ENCODE data around the gene NEMP2.

Gene NEMP2, protein sequence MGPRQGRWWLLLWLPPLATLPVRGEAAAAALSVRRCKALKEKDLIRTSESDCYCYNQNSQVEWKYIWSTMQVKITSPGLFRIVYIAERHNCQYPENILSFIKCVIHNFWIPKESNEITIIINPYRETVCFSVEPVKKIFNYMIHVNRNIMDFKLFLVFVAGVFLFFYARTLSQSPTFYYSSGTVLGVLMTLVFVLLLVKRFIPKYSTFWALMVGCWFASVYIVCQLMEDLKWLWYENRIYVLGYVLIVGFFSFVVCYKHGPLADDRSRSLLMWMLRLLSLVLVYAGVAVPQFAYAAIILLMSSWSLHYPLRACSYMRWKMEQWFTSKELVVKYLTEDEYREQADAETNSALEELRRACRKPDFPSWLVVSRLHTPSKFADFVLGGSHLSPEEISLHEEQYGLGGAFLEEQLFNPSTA

DNA sequence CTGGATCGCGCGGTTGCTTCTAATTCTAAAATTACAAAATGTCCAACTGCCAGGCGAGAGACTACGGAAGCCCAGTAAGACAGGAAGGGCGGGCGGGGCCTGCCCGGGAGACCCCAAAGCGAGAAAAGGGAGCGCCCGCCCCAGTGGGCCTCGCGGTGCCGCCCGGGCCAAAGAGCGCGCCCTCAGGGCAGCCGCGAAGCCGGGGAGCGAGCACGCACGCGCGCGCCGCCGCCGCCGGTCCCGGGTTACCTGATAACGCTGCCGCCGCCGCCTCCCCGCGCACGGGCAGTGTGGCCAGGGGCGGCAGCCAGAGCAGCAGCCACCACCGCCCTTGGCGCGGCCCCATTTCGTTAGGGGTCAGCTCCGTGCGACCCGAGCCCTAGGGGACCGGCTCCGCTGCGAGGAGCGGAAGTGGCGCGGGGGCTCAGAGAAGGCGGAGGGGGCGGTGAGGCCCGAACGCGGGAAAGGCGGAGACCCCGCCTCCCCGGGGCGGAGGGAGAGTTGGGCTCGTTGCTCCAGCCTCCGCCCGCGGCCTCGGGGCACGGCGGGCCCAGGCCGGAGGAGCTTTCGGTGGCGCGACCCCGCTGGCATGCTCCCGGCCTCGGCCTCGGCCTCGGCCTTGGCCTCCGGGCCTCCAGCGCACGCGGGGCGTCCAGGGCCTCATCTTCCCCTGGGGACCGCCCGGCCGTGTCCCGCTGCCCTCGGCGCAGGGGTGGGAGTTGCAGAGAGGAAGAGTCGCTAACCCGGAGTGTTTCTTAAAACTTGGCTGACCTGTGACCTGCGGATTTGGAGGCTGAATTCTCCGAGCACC, at the start of gene NEMP2:
Gene NEMP2 (minus strand): TSS at position 413 of the 811 bp plus-strand sequence. CDS start 67 bp downstream, at position 346.
- DNase-seq (ENCODE audit: low spot score) = peak; percentile 70

DNA sequence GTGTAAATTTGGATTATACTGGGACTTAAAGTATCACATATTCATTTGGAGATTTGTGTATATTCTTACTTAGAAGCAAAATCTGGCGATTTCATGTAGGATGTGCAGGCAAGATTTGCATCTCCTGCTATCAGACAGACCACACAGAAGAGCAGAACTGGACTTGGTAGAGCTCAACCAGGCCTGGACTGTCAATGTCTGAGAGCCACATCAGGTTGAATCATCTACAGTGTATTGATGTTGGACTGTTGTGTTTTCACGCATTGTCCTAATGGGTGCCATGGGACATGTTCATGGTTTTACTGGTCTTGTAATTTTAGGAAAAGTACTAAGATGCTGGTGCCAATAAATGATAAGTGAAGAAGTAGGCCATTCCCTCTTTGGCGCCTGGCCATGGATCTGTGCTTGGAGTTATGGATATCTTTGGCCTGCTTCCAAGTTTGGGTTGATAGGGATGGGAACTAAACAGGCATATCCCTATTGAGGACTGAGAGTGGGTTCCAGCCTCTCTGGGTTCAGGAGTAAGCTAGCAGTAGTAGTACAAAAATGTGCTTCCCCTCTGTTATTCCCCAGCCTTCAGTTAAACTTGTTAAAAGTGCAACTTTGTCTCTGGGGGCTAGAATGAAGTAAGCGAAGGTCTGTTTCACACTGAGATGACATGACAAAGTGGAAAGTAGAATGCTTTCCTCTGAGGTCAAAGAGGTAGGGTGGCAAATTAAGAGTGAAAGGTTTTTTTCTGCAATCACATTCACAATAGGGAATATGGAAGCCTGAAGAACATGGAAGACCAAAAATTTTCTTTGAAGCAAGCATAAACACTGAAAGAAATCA, 49.2 kb upstream of the NEMP2 start:
- no peak for DNase-seq (ENCODE audit: low spot score)

GRCh38 chr2:190582736-190583506, 48.4 kb upstream of the NEMP2 start:
- no peak for DNase-seq (ENCODE audit: low spot score)

- DNase-seq (ENCODE audit: low spot score) = no peak
Measured at GRCh38 chr2:190582019-190582418, 47.5 kb upstream of the NEMP2 start.

- no peak for DNase-seq (ENCODE audit: low spot score)
Measured at GRCh38 chr2:190579915-190580846, 45.7 kb upstream of the NEMP2 start.

GRCh38 chr2:190579058-190579410, 44.5 kb upstream of the NEMP2 start:
- DNase-seq (ENCODE audit: low spot score) = no peak

DNA sequence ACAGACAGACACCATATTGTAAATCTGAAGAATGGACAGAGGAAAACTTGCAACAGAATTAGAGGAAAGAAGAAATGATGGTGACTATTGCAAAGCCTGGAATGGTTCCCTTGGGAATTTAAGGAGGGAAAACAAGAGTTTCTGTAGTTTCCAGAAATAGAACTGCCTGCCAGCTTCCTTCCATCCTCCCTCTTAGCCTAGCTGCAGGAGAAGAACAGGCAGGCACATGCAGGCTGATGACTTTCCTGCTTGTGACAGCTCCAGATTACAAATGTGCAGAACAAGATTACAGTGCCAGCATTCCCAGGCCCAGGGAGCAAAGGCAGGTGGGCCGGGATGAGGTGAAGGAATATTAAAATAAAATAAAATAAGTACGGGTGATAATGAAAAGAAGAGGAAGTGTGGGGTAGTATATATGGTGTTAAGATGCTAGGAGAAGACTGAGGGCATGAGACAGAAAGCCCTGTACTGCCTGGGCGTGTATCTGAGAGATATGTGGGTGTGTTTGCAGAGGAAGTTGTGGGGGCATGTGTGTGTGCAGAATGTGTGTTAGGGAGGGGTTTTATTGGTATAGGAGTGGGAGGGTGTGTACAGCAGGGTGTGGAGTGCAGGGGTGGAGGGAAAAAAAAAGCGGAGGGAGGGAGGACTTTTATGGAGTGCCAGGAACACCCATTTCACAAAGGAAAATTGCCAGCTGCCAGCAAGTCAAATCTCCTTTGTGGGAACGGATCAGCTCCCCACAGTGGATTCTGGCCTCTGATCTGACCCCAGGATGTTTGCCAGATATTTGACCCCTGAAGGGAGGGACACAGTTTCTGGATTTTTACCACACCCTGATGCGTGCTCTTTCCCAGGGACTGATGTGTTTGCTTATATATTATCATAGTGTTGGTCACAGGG, 43.9 kb upstream of the NEMP2 start:
- DNase-seq (ENCODE audit: low spot score) = peak; percentile 7

DNA sequence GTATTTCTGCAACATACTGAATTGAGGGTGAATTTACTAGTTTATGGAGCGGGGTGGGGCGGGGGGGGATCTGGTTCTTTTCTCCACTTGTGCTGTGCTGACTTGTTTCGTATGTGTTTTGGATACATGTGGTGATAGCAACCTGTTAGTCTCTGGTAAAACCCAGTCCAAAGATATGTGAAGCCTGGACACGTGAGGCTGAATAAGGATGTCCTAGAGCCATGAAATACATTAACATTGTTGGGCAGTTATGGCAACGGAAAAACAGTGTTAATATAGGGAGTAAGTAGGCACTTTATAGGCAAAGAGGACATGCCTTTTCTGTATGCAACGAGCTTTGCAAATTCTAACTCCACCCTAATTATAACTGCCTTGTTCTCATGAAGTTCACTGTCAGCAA, 42.1 kb upstream of the NEMP2 start:
- DNase-seq (ENCODE audit: low spot score) = no peak

GRCh38 chr2:190575263-190575662, 40.7 kb upstream of the NEMP2 start:
- no peak for DNase-seq (ENCODE audit: low spot score)

- DNase-seq (ENCODE audit: low spot score) = no peak
Measured at GRCh38 chr2:190574169-190574568, 39.6 kb upstream of the NEMP2 start.

- no peak for DNase-seq (ENCODE audit: low spot score)
Measured at GRCh38 chr2:190572246-190572645, 37.7 kb upstream of the NEMP2 start.

- DNase-seq (ENCODE audit: low spot score) = no peak
Measured at GRCh38 chr2:190571686-190572085, 37.2 kb upstream of the NEMP2 start.

DNA sequence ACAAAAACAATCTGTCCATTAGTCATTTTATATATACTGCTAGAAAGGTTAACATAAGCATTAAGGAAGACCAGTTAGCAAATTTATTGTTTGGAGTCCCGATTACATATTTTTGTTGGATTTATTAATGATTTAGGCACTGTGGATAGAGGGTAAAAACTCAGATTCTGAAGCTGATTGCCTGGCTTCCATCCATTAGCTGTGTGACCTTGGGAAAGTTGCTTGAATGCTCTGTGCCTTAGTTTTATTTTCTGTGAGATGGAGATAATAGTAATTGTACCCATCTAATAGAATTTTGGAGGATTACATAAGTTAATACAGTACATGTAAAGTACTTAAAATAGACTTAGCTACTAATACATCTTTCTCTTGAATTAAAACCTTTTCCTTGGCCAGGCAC, 36.3 kb upstream of the NEMP2 start:
- no peak for DNase-seq (ENCODE audit: low spot score)

GRCh38 chr2:190569994-190570755, 35.7 kb upstream of the NEMP2 start:
- no peak for DNase-seq (ENCODE audit: low spot score)

DNA sequence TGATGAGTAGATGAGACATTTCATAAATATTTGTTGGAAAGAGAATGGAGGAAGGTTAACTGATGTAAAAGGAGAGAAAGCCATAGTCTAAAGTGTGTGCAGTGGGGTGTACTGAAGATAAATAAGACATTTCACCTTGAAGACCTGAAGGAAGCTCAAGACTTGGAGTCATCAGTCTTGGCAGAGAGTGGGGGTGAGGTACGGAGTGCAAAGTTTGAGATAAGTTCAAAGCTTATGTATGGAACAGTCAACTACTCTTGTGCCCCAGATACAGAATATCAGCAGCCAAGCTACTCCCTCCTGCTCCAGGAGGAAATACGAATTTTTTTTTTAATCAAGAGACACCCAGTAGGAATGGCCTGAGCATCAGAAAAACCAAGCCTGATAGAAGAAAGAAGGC, 30.3 kb upstream of the NEMP2 start:
- no peak for DNase-seq (ENCODE audit: low spot score)

- DNase-seq (ENCODE audit: low spot score) = no peak
Measured at GRCh38 chr2:190563646-190564045, 29.1 kb upstream of the NEMP2 start.

- no peak for DNase-seq (ENCODE audit: low spot score)
Measured at GRCh38 chr2:190563109-190563508, 28.6 kb upstream of the NEMP2 start.

- DNase-seq (ENCODE audit: low spot score) = no peak
Measured at GRCh38 chr2:190562121-190562520, 27.6 kb upstream of the NEMP2 start.

- no peak for DNase-seq (ENCODE audit: low spot score)
Measured at GRCh38 chr2:190561094-190561493, 26.6 kb upstream of the NEMP2 start.

Data from cerebellar cortex (tissue), 1 donor.